ENCODE measurements around the gene REV1.
"Not testable (repeated sequence)": the region's sequence is repeated elsewhere in the genome, so short reads cannot be mapped to it uniquely, and the experiment has no call there.

REV1 gene

DNA sequence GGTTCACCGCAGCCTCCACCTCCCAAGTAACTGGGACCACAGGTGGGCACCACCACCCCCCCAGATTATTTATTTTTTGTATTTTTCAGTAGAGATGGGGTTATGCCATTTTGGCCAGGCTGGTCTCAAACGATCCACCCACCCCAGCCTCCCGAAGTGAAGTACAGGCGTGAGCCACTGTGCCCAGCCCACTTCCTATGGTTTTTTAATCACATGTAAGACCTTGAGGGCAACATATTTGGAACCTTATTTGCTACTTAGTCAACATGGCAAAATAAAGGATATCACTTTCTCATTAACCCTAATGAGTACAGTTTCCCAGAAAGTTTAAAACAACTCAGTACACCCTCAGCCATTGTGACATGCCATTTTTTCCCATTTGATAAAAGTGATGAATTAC, 88.0 kb downstream of the REV1 start:
- DNase-seq, result no peak

DNA sequence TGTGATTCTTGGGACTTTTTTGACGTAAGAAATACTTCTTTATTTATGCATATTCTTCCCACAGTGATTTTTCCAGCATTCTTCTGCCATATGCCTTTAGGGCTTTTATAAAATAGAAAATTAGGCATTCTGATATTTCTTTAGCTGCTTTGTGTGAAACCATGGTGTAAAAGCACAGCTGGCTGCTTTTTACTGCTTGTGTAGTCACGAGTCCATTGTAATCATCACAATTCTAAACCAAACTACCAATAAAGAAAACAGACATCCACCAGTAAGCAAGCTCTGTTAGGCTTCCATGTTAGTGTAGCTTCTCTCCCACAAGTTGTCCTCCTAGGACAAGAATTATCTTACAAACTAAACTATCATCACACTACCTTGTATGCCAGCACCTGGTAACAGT, 90.0 kb downstream of the REV1 start:
- DNase-seq, result no peak

- no peak for DNase-seq
Observed at GRCh38 chr2:99399063-99399462, 90.8 kb downstream of the REV1 start.

- no peak for DNase-seq
Observed at GRCh38 chr2:99398303-99398702, 91.5 kb downstream of the REV1 start.

GRCh38 chr2:99397266-99397920, 92.4 kb downstream of the REV1 start:
- DNase-seq, result no peak

DNA sequence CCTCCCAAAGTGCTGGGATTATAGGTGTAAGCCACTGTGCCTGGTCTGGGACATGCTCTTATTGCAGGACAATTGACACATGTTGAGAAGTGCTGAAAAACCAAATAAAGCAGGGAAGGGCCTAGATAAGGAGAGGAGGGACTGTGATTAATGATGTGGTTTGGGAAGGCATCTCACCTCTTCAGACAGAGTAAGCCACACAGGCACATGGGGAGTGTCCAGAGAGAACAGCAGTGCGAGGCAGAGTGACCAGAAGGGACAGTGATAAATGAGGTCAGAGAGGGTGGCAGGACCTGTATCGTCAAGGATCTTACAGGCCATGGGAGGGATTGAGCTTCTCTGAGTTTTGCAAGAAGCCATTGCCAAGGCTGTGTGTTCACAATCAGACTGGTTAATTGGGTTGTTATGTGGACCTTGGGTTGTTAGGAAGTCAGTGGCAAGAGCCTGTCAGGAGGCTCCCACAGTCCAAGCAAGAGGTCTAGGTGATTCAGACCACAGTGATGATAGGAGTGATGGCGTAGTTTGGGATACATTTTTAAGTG, 94.2 kb downstream of the REV1 start:
- no peak for DNase-seq

DNA sequence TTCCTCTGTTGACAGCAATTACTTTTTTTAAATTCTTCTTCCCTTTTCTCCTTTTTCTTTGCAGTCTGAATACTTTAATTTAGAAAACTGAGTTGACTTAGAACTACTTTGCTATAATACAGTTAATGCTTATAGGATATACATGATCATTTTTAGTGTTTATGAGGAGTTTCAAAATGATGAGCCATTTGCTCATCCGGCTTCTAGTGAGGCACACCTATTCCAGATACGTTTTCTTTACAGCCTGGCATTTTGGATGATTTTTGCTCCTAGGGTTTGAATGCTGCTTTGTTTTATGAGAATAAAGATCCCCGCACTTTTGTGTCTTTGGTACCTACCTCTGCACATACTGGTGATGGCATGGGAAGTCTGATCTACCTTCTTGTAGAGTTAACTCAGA, 99.9 kb downstream of the REV1 start:
- no peak for DNase-seq

DNA sequence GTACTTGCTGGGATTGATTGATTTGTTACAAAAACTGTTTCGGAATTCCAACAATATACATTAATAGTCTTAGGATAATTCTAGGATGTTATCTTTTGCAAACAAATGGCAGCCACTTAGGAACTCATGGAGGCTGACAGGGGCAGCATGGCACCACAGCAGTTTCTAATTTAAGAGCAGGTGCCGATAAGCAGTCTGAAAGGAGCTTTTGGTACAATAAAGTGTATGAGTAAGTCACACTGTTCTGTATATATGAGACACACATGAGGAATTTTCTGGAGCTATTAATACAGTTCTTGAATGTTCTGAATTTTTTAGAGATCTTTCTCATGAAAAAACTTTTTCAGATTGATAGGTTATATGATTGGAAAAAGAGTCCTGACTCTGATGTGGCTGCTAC, 100.4 kb downstream of the REV1 start:
- DNase-seq, result no peak

- DNase-seq, result no peak
Observed at GRCh38 chr2:99388892-99389291, 100.9 kb downstream of the REV1 start.

DNA sequence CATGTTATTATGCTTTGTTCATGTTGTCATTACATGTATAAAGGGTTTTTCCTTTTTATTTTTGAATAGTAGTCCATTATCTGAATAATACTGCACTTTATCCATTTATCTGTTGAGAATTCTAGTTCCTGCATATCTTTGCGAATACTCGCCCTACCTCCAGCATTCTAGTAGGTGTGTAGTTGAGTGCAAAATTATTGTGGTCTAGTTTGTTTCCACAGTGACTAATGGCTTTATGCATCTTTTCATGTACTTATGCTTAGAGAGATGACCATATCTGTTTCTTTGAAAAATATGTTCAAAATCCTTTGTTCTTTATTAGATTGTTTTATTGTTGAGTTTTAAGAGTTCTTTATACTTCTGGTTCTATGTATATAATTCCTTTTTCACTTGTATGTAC, 103.8 kb downstream of the REV1 start:
- DNase-seq, result no peak

DNA sequence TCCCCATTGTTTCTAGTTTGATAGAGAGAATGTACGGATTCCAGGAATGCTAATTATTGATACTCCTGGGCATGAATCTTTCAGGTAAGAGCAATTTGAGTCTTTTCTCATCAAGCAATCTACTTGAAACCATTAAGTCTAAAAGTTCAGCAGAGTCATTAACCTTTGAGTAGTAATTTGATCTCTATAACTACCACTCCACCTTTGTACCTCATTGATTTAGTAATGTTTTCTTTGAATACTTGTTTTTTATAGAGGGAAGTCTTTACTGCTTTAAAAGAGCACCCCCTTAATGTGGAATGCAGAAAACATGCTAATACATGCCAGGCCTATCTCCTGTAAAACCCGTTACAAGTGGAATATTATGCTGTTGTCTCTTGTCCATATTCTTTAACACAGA, 107.7 kb downstream of the REV1 start:
- no peak for DNase-seq

DNA sequence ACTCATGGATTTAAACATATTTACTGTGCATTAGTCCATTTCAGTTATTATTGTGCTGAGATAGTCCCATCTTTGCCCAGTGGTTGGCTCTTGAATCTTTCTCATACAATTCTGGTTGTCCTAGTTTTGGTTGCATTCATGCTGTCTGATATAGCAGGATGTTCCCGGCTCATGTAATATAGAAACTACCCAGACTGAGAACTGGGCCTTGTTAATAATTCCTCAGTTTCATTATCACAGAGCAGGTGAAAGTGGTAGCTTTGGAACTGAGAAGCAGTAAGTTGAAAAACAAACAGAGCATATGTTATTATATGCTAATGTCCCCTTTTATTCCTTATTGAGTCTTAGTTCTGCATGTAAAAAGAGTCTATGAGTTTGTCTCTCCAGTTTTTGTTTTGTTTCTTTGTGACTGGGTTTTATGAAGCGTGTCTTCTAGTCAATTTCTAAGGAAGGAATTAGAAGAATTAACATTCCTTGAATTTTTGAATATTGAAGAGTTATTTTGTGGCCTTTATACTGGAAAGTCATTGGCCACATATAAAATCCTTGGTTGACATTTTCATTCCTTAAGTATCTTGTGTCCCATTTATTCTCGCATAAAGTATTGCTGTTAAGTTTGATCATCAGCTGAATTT, 109.3 kb downstream of the REV1 start:
- no peak for DNase-seq

- DNase-seq, result no peak
Observed at GRCh38 chr2:99377879-99378278, 111.9 kb downstream of the REV1 start.

GRCh38 chr2:99376254-99376864, 113.5 kb downstream of the REV1 start:
- no peak for DNase-seq

- DNase-seq, result no peak
Observed at GRCh38 chr2:99374747-99375146, 115.1 kb downstream of the REV1 start.

DNA sequence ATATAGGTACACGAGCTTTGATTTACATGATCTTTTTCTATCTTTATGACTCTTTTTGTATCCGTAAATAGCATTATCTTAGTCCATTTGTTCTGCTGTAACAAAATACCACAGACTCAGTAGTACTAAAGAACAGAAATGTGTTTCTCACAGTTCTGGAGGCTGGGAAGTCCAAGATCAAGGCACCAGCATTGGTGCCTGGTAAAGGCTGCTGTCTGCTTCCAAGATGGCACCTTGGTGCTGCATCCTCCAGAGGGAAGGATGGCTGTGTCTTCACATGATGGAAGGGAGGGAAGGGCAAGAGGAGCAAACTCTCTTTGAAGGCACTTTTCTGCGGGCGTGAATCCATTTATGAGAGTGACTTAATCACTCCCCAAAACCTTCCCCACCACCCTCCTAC, 116.7 kb downstream of the REV1 start:
- DNase-seq, result no peak

GRCh38 chr2:99368854-99369253, 121.0 kb downstream of the REV1 start:
- DNase-seq, result not testable (repeated sequence)

GRCh38 chr2:99365661-99366060, 124.2 kb downstream of the REV1 start:
- no peak for DNase-seq

DNA sequence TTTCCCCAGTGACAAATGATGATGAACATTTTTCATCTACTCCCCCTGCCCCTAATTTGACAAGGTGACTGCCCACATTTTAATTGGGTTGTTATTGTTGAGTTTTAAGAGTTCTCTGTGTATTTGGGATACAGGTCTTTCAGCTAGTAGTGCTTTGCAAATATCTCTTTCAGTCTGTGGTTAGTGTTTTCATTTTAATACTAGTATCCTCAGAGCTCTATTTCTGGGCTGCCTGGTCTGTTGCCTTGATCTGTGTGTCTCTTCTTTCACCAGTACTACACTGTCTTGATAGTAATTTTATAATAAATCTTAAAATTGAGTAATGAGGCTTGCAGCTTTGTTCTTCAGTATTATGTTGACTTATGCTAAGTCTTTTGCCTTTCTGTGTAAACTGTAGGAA, 133.0 kb downstream of the REV1 start:
- no peak for DNase-seq

GRCh38 chr2:99354825-99355224, 135.0 kb downstream of the REV1 start:
- not testable (repeated sequence) for DNase-seq

DNA sequence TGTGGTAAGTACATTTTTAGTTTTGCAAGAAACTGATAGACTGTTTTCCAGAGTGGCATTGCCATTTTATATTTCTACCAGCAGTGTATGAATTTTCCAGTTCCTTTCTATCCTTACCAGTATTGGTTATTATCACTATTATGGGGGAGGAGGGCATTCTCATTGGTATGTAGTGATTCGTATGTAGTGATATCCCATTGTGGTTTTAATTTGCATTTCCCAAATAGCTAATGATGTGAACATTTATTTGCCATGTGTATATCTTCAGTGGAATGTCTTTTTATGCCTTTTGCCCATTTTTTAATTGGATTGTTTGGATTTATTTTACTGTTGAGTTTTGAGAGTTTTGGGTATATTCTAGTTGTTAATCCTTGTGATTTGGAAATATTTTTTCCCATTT, 135.7 kb downstream of the REV1 start:
- DNase-seq, result no peak

Data from effector CD4-positive, alpha-beta T cell (primary cell).